HG02938 (cell line): Measurements from ENCODE around the gene SMIM45.
A peak's percentile ranks its signal among the peaks of the same experiment; 100 is the strongest.

ENCODE experiments used
- ATAC-seq: cut with Tn5 transposase; IDR thresholded peaks from one replicate; pipeline ENCODE4 v1.9.1; 2021; ENCODE audit warnings: mild to moderate bottlenecking, moderate library complexity; ENCODE audit not compliant: unreplicated experiment

Gene SMIM45

GRCh38 chr22:41998361-41999261 is 46.7 kb downstream of the SMIM45 start, which contains the start of gene WBP2NL:
Gene WBP2NL, plus strand, starts transcription at chr22:41998788. Its CDS starts 31 bp downstream, at chr22:41998819.
- peak; percentile 90 for ATAC-seq

- ATAC-seq, result no peak
These were observed 48.5 kb downstream of the SMIM45 start for GRCh38 chr22:42000466-42000865.

GRCh38 chr22:42001121-42001520 is 49.2 kb downstream of the SMIM45 start:
- ATAC-seq, result no peak

GRCh38 chr22:42001706-42002105 is 49.8 kb downstream of the SMIM45 start:
- ATAC-seq, result no peak

- no peak for ATAC-seq
These were observed 56.0 kb downstream of the SMIM45 start for GRCh38 chr22:42007922-42008321.
